ENCODE data around the gene ARHGAP19. TPM values are rescaled to one million over a fixed set of nuclear protein-coding genes. Genes with fewer than 3 reads are reported as not detected.

ARHGAP19 gene
- total RNA-seq, 2 donors from 2014 or later, result 6.8 to 7.6 TPM

DNA sequence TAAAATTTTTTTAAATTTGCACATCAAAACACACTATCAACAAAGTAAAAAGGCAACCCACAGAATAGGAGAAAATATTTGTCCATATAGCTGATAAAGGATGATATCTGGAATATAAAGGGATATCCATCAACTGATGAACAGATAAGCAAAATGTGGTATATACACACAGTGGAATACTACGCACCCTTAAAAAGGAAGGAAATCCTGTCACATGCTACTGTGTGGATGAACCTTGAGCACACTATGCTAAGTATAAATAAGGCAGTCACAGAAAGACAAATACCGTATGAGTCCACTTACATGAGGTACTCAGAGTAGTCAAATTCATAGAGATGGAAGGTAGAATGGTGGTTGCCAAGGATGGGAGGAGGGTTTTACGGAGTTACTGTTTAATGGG lies 37.7 kb downstream of the ARHGAP19 start:
- DNase-seq (ENCODE audit: low spot score), result no peak
- intact Hi-C loops (cut with DNase I), result no loop called here

DNA sequence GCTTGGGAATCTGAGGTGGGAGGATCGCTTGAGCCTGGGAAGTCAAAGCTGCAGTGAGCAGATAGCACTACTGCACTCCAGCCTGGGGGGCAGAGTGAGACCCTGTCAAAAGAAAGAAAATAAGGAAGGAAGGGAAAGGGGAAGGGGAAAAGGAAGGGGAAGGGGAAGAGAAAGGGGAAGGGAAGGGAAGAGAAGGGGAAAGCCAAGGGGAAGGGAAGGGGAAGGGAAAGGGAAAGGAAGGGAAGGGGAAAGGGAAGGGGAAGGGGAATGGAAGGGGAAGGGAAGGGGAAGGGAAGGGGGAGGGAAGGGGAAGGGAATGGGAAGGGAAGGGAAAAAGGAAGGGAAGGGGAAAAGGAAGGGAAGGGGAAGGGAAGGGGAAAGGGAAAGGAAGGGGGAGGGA lies 41.5 kb downstream of the ARHGAP19 start:
- intact Hi-C loops (cut with DNase I), result no loop called here
- no peak for DNase-seq (ENCODE audit: low spot score)

DNA sequence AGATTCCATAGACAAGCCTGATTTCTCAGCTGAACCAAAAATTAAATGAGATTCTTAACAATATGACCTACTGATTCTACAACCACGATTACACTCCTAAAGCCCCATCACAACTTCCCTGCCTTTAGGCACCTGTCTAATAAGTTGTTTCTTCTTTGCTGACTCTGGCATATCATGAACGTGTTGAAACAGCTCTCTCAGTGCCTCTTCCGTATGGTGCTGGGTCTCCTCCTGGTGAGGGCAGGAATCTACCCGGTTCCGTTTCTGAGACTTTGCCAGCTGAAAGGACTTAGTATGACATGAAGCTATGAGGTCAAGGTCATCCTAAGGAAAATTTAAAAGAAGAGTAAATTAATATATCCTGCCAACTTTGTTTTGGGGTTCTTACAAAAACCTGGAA lies 48.6 kb downstream of the ARHGAP19 start:
- no peak for DNase-seq (ENCODE audit: low spot score)
- intact Hi-C loops (cut with DNase I), result no loop called here

DNA sequence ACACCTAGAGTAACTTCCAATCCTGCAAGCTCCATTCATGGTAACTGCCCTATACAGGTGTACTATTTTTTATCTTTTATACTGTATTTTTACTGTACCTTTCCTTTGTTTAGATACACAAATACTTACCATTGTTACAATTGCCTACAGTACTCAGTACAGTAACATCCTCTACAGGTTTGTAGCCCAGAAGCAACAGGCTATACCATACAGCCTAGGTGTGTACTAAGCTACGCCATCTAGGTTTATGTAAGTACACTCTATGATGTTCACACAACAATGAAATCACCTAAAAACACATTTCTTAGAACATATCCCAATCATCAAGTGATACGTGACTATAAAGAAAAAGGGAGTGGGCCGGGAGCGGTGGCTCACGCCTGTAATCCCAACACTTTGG lies 53.6 kb downstream of the ARHGAP19 start:
- no peak for DNase-seq (ENCODE audit: low spot score)
- intact Hi-C loops (cut with DNase I), result no loop called here

DNA sequence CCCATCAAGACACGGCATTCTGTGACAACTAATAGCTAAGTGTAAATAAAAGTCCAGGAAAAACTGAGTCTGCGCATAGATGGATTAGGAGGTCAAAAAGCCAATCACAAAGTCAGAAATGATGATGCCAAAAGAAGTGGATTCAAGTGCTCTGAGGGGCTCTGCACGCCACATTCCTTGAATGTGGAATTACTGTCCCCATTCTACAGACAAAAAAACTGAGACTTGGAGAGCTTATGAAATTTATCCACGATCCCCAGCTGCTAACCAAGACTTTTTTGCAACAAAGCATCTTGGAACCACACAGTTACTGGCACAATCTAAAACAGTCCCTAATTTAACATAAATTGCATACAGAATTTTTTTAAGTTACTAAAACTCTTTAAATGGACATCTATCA lies 57.1 kb downstream of the ARHGAP19 start:
- intact Hi-C loops (cut with DNase I), result no loop called here
- DNase-seq (ENCODE audit: low spot score), result no peak

DNA sequence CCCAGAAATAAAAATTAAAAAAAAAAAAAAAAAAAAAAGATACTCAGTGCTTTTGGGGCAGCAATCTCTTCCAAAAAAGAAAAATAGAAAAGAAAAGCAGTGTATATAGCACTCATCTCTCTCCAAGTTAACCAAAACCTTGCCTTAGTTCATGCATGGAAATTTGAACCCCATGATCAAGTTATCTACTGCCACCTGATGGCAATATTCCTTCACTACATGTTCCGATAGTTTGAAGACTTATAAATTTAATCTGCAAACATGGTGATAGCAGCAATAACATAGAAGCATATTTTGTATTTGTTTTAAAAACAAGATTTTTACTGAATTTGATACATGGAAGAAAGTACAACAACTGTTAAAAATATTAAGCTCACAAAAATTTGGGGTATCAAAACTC lies 58.0 kb downstream of the ARHGAP19 start:
- intact Hi-C loops (cut with DNase I), result no loop called here
- DNase-seq (ENCODE audit: low spot score), result no peak

DNA sequence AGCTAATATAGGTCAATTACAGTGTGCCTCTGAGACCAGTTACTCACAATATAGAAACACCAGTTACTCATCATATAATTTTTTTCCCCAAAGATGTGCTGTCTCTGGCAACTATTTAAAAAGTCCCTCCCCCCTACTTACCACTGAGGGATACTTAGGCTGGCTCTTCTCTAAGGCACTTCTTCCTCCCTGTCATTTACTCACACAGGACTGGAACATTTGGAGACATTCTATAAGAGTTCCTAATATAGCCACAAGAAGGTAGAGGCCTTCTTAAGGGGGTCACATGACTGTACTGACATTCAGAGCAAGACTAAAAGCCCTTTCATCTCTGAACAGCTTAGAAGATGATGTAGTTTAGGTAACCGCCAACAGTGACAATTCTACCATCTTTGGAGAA lies 62.3 kb downstream of the ARHGAP19 start:
- intact Hi-C loops (cut with DNase I), result no loop called here
- DNase-seq (ENCODE audit: low spot score), result no peak

DNA sequence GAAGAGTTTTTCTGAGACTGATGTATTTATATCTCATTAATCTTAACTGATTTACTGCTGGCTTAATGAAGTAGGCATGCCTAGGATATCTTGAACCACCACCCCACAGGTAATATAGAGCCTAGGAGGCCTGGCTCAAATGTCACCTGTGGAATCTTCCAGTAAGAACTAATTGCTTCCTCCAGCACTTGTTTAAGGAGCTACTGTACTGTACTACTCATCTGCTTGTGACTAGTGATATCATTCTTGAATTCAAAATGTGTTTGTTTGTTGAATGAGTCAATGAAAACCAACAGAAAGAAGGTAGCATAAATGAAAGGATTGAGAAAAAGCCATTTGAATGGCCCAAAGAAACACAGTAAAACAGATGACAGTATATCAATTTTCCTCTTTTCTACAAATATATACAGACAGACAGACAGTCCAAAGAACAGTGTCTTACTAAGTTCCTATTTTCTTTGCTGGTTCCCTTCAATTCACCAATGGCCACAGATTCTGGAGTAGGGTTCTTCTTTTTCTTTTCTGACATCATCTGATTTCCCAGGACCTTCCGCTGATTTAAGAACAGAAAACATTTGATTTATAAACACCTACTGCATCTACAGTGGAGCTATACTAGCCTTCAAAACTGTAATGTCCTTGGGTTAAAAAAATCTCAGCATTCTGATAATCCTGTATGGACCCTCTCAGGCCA lies 63.0 kb downstream of the ARHGAP19 start:
- no peak for DNase-seq (ENCODE audit: low spot score)
- intact Hi-C loops (cut with DNase I), result no loop called here

DNA sequence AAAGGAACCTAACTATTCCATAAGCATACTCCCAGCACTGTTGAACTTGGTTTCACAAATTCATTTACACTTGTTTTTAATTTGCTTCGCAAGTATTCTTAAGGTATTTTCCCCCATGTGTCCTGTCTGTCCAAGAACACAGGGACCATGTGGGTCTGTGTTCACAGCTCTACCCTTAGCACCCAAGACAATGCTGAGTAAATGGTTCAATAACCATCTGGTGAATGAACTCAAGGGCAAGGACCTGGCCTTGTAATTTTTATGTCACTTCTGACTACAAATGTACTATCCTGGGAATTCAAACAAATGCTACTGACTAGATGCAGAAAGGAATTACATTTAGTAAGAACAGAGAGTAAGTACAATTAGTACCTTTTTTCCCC lies 63.7 kb downstream of the ARHGAP19 start:
- DNase-seq (ENCODE audit: low spot score), result no peak
- intact Hi-C loops (cut with DNase I), result no loop called here

DNA sequence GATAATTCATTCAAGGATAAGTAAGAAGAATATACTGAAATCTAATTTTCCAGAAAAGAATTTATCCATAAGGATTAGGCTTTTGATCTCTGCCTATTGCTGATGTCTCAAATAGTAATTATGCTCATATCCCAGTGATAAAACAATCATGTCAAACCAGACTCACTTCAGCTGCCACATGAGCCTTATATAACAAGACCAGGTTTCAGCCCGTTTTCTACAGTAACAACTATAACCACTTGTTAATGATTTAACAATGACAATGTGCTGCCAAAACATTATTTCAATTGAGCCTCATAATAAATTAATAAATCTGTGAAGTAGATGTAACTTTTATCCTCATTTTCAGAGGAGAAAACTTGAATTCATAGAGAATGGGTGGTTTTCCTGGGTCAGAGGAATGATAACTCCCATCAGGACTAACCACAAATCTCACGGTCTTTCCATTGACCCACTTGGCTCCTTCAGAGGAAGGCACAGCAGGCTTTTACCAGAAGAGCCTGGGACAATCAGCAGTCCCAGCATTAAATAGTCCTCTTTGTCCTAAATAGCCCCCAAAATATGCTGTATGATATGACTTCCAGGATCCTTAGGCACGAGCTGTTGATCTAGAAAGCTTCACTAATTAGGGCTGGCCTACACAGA lies 64.2 kb downstream of the ARHGAP19 start:
- no peak for DNase-seq (ENCODE audit: low spot score)
- intact Hi-C loops (cut with DNase I), result no loop called here

DNA sequence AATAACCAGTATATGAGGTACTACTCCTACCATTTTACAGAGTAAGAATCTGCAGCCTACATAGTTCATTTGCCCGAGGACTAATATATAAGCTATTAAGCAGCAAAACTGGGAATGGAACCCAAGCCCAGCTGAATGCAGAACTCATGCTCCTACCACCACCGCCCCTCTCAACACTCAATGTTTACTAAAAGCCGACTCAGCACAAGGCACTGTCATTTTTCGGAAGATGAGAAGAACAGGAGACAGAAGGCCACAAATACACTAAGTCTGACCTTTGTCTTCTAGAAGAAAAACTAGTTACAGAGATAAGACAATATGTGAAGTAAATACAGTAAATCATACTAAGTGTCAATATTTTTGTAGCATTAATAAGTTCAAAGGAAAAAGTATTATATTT lies 66.0 kb downstream of the ARHGAP19 start:
- intact Hi-C loops (cut with DNase I), result no loop called here
- DNase-seq (ENCODE audit: low spot score), result no peak

DNA sequence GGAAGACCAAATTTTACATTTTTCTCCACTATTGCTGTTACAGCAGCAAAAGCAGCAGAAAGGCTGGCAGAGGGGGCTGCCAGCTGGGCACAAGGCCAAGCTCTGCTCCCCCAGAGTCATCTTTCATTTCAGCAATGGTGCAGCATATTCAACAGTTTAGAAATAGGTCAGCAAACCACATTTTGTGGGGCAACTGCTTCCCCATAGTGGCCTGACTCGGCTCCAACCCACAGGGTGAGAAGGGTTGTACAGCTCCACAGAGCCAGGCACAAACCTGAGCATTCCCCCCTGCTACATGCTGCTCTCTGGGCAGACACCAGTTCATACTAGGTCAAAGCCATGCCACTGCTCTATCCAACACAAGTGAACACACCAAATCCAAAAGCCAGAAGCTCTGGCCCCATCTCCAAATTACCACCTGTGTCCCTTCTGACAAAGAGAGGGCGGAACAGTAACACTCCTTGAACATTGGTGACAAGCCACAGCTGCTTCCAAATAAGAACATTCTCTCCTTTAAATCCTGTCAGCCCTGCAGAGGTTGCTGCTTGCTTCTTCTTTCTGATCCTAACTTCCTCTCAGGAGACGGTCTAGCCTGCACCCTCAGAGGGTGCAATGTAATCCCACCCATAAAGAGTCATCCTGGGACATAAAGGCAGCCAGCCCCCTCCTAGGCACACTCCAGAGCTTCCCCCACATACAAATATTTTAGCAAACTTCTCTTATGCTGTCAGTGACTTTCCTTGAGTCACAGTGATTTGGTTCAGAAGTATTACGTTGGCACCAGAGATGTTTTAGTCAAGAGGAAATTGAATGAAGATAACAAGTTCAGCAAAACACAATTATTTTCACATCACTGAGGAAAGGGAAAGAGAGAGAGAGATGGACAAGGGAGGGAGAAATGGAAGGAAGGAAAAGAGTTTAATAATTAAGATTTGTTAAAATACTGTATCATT lies 67.7 kb downstream of the ARHGAP19 start:
- intact Hi-C loops (cut with DNase I), result no loop called here
- DNase-seq (ENCODE audit: low spot score), result no peak

DNA sequence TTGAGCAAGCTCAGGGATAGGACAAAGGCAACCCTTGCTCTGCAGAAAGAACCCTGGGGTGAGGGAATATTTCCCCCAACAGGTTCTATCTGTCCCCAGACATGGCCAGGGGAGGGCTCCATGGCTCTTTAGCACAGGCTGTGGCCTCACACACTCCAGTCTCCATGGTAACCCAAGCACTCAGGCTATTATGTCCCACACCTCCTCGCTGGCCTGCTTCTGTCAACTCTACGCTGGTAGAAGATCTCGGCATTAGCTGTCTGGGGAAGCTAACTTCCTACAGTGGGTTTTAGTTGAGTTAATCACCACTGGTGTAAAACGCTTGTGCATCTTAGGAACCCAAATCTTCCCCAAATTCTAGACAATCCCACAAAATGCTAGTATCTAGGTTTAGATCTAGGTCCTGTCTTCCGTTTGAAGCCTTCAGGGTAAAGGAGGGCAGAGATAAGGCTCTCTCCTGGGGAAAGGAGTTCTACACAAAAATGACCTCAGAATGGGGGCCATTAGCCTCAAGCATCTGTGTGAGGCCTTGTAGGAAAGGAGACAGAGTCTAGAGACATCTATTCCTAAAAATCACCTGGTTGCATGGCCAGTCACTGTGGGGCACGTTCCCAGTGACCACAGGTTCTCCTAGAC lies 70.0 kb downstream of the ARHGAP19 start:
- DNase-seq (ENCODE audit: low spot score), result no peak
- intact Hi-C loops (cut with DNase I), result no loop called here

DNA sequence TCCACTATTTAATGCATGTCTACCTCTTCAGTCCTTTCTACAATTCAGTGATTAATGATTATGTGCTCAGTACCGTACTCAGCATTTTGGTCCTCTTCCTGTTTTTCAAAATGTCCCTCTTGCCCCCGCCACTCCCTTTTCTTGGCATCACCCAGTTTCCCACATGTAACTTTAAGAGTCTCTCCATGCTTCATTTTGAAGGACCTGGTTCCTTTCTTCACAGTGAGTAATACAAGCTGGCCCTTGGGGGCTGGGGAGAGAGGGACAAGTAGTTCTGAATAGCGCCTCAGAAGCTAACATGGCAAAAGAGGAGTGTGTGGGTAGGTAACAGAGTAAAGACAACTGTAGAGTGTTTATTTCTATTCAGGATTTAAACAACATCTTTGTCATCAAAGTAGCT lies 72.1 kb downstream of the ARHGAP19 start:
- intact Hi-C loops (cut with DNase I), result no loop called here
- no peak for DNase-seq (ENCODE audit: low spot score)

DNA sequence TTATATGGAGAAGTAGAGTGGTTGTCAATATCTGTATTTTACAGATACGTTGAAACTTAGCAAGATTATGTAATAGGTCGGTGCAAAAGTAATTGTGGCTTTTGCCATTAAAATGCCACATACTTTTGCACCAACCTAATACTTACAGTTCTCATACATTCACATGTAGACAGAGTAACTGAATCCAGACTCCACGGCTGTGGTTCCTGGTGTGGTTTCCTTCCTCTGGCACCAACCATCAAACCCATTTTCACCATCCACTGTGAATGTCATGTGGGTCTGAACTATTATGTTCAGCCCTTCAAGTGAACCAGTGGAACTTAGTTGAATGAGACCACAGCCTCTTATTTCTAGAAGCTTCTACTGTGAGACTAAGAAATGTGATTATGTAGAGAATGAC lies 75.1 kb downstream of the ARHGAP19 start:
- intact Hi-C loops (cut with DNase I), result no loop called here
- DNase-seq (ENCODE audit: low spot score), result no peak

DNA sequence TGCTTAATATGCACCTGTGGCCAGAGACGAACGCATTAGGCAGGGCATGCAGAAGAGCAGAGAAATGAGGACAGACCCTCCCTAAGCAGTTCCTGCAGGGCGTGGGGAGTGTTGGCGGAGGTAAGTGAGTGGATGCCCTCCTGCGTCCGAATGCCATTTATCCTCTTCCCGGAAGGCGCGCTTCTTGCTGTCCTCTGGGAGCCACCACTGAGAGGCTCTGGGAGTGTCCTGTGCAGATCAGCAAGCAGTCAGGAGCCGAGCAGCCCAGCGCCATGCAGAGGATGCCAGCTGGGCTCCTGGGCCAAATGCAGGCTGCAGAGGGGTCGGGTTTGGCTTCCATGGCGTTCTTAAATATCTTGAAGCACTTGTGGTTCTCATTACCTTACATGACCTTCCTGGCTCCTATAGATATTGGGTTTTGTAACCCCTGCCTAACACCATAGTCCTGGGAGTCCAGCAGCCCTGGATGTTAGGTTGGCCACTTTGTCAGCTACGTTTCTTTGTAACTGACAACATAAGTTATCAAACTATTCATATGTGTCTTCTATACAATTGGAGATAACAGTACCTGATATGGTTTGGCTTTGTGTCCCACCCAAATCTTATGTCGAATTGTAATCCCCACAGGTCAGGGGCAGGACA lies 76.7 kb downstream of the ARHGAP19 start:
- intact Hi-C loops (cut with DNase I), result no loop called here

DNA sequence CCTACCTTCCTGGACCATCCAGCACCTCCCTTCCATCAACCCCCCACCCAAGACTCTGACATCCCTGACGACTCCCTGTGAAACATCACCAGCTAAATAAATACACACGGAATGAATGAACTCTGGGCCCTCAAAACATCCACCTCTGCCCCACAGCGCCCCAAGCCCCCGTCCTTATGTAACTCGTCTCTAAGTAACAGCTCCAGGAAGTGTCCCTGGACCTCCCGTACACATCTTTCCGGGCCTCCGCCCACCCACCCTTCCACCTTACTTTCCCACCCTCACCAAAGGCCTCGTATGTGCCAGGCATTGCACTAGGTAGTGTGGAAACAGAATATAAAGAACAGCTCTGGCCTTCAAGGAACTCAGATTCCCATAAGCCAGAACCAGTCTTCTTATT lies 79.0 kb downstream of the ARHGAP19 start:
- peak; percentile 68 for DNase-seq (ENCODE audit: low spot score)
- intact Hi-C loops (cut with DNase I), result loop anchor here in 1 of 2 donors (5.0 kb wide), 1 partner anchor 141 kb away; no protein-coding TSS in a partner anchor

More for the DNA sequence above, 76.7 kb downstream of the ARHGAP19 start:
- DNase-seq (ENCODE audit: low spot score), result peak; percentile 76

DNA sequence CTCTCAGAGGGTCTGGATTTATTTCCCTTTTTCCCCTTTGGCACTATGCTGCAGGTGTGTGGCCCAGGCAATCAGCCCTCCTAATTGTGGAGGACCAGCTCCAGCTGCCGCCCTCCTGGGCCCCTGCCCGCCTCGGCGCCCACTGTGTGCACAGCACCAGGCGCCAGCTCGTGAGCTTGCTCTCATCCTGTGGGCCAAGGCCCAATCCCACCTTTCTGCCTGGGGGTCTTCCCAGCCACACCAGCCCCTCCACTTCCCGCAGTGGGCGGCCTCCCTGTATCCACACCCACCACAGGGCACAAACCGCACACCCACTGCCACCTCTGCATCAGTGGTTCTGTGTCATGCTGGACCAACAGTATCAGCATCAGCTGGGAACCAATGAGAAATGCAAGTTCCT lies 81.2 kb downstream of the ARHGAP19 start:
- DNase-seq (ENCODE audit: low spot score), result no peak
- intact Hi-C loops (cut with DNase I), result loop anchor here in 1 of 2 donors (5.0 kb wide), 1 partner anchor 139 kb away; no protein-coding TSS in a partner anchor

DNA sequence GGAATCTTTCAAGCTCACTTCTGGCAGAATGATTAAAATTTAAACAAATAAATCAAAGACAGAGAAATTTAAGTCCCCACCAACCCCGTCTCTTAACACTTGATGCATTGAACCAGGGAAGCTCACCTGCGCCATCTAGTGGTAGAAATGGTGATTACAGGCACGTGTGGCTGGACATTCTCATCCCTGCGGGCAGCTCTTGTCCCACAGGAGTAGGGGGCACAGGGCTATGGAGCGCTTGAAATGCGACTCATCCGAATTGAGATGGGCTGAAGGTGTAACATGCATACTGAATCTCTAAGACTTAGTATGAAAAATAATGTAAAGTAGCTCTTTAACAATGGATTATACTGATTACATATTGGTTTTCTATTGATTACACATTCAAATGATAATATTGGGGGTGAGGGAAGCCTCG lies 81.9 kb downstream of the ARHGAP19 start:
- intact Hi-C loops (cut with DNase I), result loop anchor here in 1 of 2 donors (5.0 kb wide), 1 partner anchor 138 kb away; no protein-coding TSS in a partner anchor
- no peak for DNase-seq (ENCODE audit: low spot score)

Measured in posterior vena cava (tissue), 2 donors.